ES-I3 (cell line): ENCODE measurements around the gene AMMECR1.
"Not testable (repeated sequence)": the region's sequence is repeated elsewhere in the genome, so short reads cannot be mapped to it uniquely, and the experiment has no call there.

Experiments
- H3K36me3 ChIP-seq: 2 replicates; pipeline ENCODE4 v1.6.1; 2013; ENCODE audit warnings: mild to moderate bottlenecking, low read length, control low read depth, moderate library complexity; ENCODE audit not compliant: insufficient read depth
- H3K4me1 ChIP-seq: 2 replicates; pipeline ENCODE4 v1.6.1; 2013; ENCODE audit warnings: mild to moderate bottlenecking, control low read depth, low read length; ENCODE audit not compliant: insufficient read depth
- H3K9ac ChIP-seq: 2 replicates; pipeline ENCODE4 v1.6.1; 2013; ENCODE audit warnings: low read depth, mild to moderate bottlenecking, low read length, moderate library complexity
- H3K9me3 ChIP-seq: 2 replicates; pipeline ENCODE4 v1.6.1; 2013; ENCODE audit warnings: mild to moderate bottlenecking, low read length, moderate library complexity; ENCODE audit not compliant: control insufficient read depth, insufficient read depth

Gene AMMECR1

GRCh38 chrX:110259117-110259516, 58.8 kb downstream of the AMMECR1 start:
- Histone ChIP-seq H3K36me3 (no peaks in the 10 kb centered on the region), H3K9ac (no peak overlapping the region), H3K4me1 (peaks cover 27% of the 10 kb centered on the region), H3K9me3 (no peaks in the 10 kb centered on the region)

GRCh38 chrX:110258552-110258951, 59.3 kb downstream of the AMMECR1 start:
- Histone ChIP-seq H3K4me1 (peaks cover 31% of the 10 kb centered on the region), H3K9me3 (no peaks in the 10 kb centered on the region), H3K9ac (no peak overlapping the region), H3K36me3 (no peaks in the 10 kb centered on the region)

GRCh38 chrX:110257889-110258288, 60.0 kb downstream of the AMMECR1 start:
- Histone ChIP-seq H3K9me3 (no peaks in the 10 kb centered on the region), H3K9ac (no peak overlapping the region), H3K4me1 (peaks cover 37% of the 10 kb centered on the region), H3K36me3 (no peaks in the 10 kb centered on the region)

GRCh38 chrX:110252711-110253110, 65.2 kb downstream of the AMMECR1 start:
- no peaks in the 10 kb centered on the region for H3K9me3 ChIP-seq
- H3K36me3 ChIP-seq, result no peaks in the 10 kb centered on the region
- H3K4me1 ChIP-seq, result peaks cover 35% of the 10 kb centered on the region
- H3K9ac ChIP-seq, result no peak overlapping the region

- H3K36me3 ChIP-seq, result no peaks in the 10 kb centered on the region
- H3K4me1 ChIP-seq, result peaks cover 29% of the 10 kb centered on the region
- H3K9me3 ChIP-seq, result no peaks in the 10 kb centered on the region
- no peak overlapping the region for H3K9ac ChIP-seq
These were observed 65.9 kb downstream of the AMMECR1 start for GRCh38 chrX:110251961-110252360.

GRCh38 chrX:110251526-110251925, 66.4 kb downstream of the AMMECR1 start:
- Histone ChIP-seq H3K4me1 (peaks cover 31% of the 10 kb centered on the region), H3K9ac (no peak overlapping the region), H3K9me3 (no peaks in the 10 kb centered on the region), H3K36me3 (no peaks in the 10 kb centered on the region)

GRCh38 chrX:110250847-110251246, 67.0 kb downstream of the AMMECR1 start:
- H3K4me1 ChIP-seq, result peaks cover 35% of the 10 kb centered on the region
- no peaks in the 10 kb centered on the region for H3K9me3 ChIP-seq
- H3K9ac ChIP-seq, result no peak overlapping the region
- H3K36me3 ChIP-seq, result no peaks in the 10 kb centered on the region

GRCh38 chrX:110248578-110248977, 69.3 kb downstream of the AMMECR1 start:
- Histone ChIP-seq H3K36me3 (no peaks in the 10 kb centered on the region), H3K4me1 (peaks cover 38% of the 10 kb centered on the region), H3K9ac (no peak overlapping the region), H3K9me3 (no peaks in the 10 kb centered on the region)

- H3K9ac ChIP-seq, result no peak overlapping the region
- no peaks in the 10 kb centered on the region for H3K36me3 ChIP-seq
- peaks cover 35% of the 10 kb centered on the region for H3K4me1 ChIP-seq
- H3K9me3 ChIP-seq, result no peaks in the 10 kb centered on the region
These were observed 72.9 kb downstream of the AMMECR1 start for GRCh38 chrX:110245011-110245410.

GRCh38 chrX:110242371-110242770, 75.5 kb downstream of the AMMECR1 start:
- Histone ChIP-seq H3K36me3 (no peaks in the 10 kb centered on the region), H3K9me3 (no peaks in the 10 kb centered on the region; the same call in 1 of the 2 replicates), H3K4me1 (peaks cover 27% of the 10 kb centered on the region), H3K9ac (no peak overlapping the region)

- no peak overlapping the region for H3K9ac ChIP-seq
- no peaks in the 10 kb centered on the region for H3K36me3 ChIP-seq
- peaks cover 24% of the 10 kb centered on the region for H3K4me1 ChIP-seq
- no peaks in the 10 kb centered on the region; the same call in 1 of the 2 replicates for H3K9me3 ChIP-seq
These were observed 76.1 kb downstream of the AMMECR1 start for GRCh38 chrX:110241816-110242215.

- H3K9ac ChIP-seq, H3K4me1 ChIP-seq, H3K36me3 ChIP-seq: not testable (repeated sequence)
These were observed 79.6 kb downstream of the AMMECR1 start for GRCh38 chrX:110238259-110238658.

GRCh38 chrX:110231485-110231884, 86.4 kb downstream of the AMMECR1 start:
- peaks cover 17% of the 10 kb centered on the region; the same call in 1 of the 2 replicates for H3K4me1 ChIP-seq
- H3K9ac ChIP-seq, H3K36me3 ChIP-seq, H3K9me3 ChIP-seq: not testable (repeated sequence)

More at GRCh38 chrX:110238259-110238658, 79.6 kb downstream of the AMMECR1 start:
- H3K9me3 ChIP-seq, result not testable (repeated sequence)

GRCh38 chrX:110229497-110230111, 88.3 kb downstream of the AMMECR1 start:
- H3K36me3 ChIP-seq, H3K9me3 ChIP-seq: not testable (repeated sequence)
- Histone ChIP-seq H3K4me1 (peaks cover 17% of the 10 kb centered on the region; the same call in 1 of the 2 replicates), H3K9ac (peak overlapping the region; percentile 88)

GRCh38 chrX:110228453-110228852, 89.4 kb downstream of the AMMECR1 start:
- Histone ChIP-seq H3K9me3 (no peaks in the 10 kb centered on the region), H3K36me3 (no peaks in the 10 kb centered on the region), H3K4me1 (peaks cover 17% of the 10 kb centered on the region; the same call in 1 of the 2 replicates), H3K9ac (no peak overlapping the region)
